GM10248 (cell line): ENCODE data around the gene DHX38.

Source experiments
- CTCF ChIA-PET: fragments of 300-600 bp; sonication (Branson Sonifier 250); formaldehyde crosslinking; extraction: SDS; loops from one replicate; lab custom pipeline; 2021; ENCODE audit warnings: antibody characterized with exemption; lab: Yijun Ruan, JAX
- POLR2A ChIA-PET: fragments of 350-650 bp; sonication (Branson Sonifier 250); formaldehyde crosslinking; extraction: SDS; loops from one replicate; lab custom pipeline; 2020; ENCODE audit warnings: antibody characterized with exemption; lab: Yijun Ruan, JAX
- DNase-seq: peaks from one replicate; pipeline ENCODE4 v3.0.0; 2012; ENCODE audit errors: extremely low spot score
- CTCF ChIP-seq: IDR thresholded peaks from 2 replicates; pipeline ENCODE4 v1.5.1; 2012; ENCODE audit warnings: mild to moderate bottlenecking, low read depth; ENCODE audit errors: extremely low read depth, missing control alignments, control extremely low read depth

The DHX38 gene

GRCh38 chr16:72104905-72105304 is 11.3 kb downstream of the DHX38 start:
- TF ChIP-seq CTCF, result no peak
- POLR2A ChIA-PET, result no interaction called here
- DNase-seq, result peak; percentile 13
- CTCF ChIA-PET, result no interaction called here

DNA sequence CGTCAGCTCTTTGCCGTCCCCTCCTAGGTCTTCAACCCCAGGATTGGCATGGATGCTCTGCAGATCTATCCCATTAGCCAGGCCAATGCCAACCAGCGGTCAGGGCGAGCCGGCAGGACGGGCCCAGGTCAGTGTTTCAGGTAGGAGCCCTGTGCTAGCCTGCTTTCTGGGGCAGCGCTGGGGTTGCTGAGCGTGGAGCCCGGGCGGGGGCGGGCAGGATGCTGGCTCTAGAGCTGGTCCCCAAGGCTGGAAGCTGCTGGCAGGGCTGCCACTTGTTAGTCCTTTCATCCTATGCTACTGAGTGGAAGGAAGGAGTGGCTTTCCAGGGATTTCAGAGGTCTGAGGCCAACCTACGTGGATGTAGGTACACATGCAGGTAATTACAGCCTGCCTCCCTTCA is 12.3 kb downstream of the DHX38 start:
- ChIA-PET CTCF (no interaction called here), POLR2A (no interaction called here)
- no peak for DNase-seq
- no peak for TF ChIP-seq CTCF

- POLR2A ChIA-PET, result no interaction called here
- no peak for TF ChIP-seq CTCF
- CTCF ChIA-PET, result no interaction called here
- DNase-seq, result no peak
These were observed 13.7 kb downstream of the DHX38 start for GRCh38 chr16:72107371-72107770.

DNA sequence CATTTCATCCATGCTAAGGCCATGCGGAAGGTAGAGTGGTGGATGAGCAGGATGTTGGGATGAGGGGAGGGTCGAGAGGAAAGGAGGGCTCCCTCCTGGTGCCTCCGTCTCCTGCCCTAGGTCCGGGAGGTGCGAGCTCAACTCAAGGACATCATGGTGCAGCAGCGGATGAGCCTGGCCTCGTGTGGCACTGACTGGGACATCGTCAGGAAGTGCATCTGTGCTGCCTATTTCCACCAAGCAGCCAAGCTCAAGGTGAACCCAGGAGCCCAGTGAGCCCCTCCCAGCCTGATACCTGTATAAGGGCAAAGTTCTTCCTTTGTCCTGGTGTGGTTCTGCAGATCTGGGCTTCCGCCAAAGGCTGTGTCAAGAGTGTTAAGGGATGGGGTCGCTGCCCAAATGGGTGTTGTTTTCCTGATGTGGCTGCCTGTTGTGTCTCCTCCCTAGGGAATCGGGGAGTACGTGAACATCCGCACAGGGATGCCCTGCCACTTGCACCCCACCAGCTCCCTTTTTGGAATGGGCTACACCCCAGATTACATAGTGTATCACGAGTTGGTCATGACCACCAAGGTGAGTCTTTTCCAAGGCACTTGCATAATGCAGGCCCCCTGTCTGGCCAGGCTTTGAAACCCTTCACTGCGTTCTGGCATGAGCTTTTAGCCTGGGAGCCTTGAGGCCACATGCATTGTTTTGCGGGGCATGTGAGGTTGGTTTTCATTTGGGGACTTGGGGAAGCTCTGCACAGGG is 14.9 kb downstream of the DHX38 start:
- POLR2A ChIA-PET, result no interaction called here
- CTCF ChIA-PET, result interaction anchor here (0.7 to 1.5 kb wide), 2 partner anchors 11 to 12 kb away, joined by 3 to 4 read pairs; no protein-coding TSS in a partner anchor

GRCh38 chr16:72109300-72109699 is 15.7 kb downstream of the DHX38 start:
- no peak for TF ChIP-seq CTCF
- ChIA-PET CTCF (interaction anchor here (1.5 kb wide), 1 partner anchor 12 kb away, joined by 4 read pairs; no protein-coding TSS in a partner anchor), POLR2A (no interaction called here)
- no peak for DNase-seq

More for the DNA sequence above, 14.9 kb downstream of the DHX38 start:
- TF ChIP-seq CTCF, result no peak
- DNase-seq, result peak; percentile 8

DNA sequence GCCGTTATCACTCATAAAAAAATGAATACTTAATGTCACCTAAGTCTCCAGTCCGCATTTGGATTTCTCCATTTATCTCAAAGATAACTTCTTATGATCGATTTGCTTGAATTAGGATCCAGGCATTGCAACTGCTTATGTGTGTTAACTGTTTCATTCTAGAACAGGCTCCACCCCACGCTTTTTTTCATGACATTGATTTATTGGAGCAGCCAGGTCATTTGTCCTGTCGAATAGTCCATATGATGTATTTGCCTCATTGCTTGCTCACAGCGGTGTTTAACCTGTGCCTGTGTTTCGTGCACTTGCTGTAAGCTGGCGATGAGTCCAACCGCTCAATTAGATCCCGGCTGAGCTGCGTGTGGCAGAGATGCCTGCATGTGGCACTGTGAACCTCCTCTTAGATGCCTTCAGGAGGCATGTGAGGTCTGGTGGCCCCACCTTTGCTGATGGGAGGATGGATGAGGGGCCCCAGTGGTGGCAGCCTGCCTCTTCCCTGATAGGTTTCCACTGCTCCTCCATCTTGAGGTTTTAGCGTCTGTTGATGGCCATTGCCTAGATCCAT is 16.4 kb downstream of the DHX38 start:
- ChIA-PET CTCF (no interaction called here), POLR2A (no interaction called here)
- TF ChIP-seq CTCF, result no peak
- no peak for DNase-seq
